K562 (cell line): ENCODE data around the gene APOL4. TPM values are rescaled to one million over a fixed set of nuclear protein-coding genes. Genes with fewer than 3 reads are reported as not detected.

Experiments
- ATAC-seq: fragments of 200-7000 bp; cut with Tn5 transposase; 3 replicates; pipeline ENCODE4 v1.9.1; 2020; ENCODE audit warnings: moderate library complexity
- BruUV-seq: library from RNA; stranded (reverse); fragments of 400-500 nt; replicated peaks from 2 replicates; lab custom pipeline; 2021; lab: Mats Ljungman, UMichigan
- CTCF ChIA-PET: fragments of 300-600 bp; formaldehyde crosslinking; extraction: SDS; loops from one replicate; lab custom pipeline; 2021; ENCODE audit warnings: low intra/inter-chr PET ratio; lab: Yijun Ruan, JAX
- POLR2A ChIA-PET: fragments of 300-600, 350-650 bp; sonication (Branson Sonifier 250); formaldehyde crosslinking; extraction: SDS; loops from one replicate; lab custom pipeline; 2021; ENCODE audit warnings: antibody characterized with exemption, inconsistent platforms; lab: Yijun Ruan, JAX
- DNase-seq, 4 experiments: peaks; one replicate each; pipeline versions ENCODE4 v3.0.0 to v3.0.0-alpha.2; 2011 to 2018; ENCODE audit warnings: low spot score in 3 of 4, mixed read lengths in 3 of 4; ENCODE audit errors: extremely low read depth in 1 of 4
- FAIRE-seq: peaks from 2 replicates; lab custom pipeline; 2011; peaks lifted over from hg19 to GRCh38; lab: Jason Lieb, UNC
- H2AFZ ChIP-seq: 2 replicates; pipeline ENCODE4 v1.6.0; 2011; ENCODE audit warnings: low read depth, low read length, control low read depth, inconsistent platforms
- H3K27ac ChIP-seq: fragments of 200-600 bp; 3 replicates; pipeline ENCODE4 v1.8.0; 2011; ENCODE audit warnings: low read depth, mild to moderate bottlenecking, control low read depth, inconsistent platforms, low read length, moderate library complexity, mixed read lengths; ENCODE audit errors: extremely low read depth
- H3K27me3 ChIP-seq, 2 experiments: fragments of 300-600 bp in 1 of 2; 2 replicates in 1 of 2; 3 replicates in 1 of 2; pipeline versions ENCODE4 v1.6.0 to v1.8.0; 2011; ENCODE audit warnings: inconsistent platforms in 2 of 2, low read length in 2 of 2, mild to moderate bottlenecking in 1 of 2, mixed read lengths in 1 of 2, moderate library complexity in 1 of 2; ENCODE audit not compliant: control insufficient read depth in 2 of 2, insufficient read depth in 2 of 2
- H3K36me3 ChIP-seq: fragments of 300-600 bp; 3 replicates; pipeline ENCODE4 v1.8.0; 2011; ENCODE audit warnings: mild to moderate bottlenecking, low read length, inconsistent platforms; ENCODE audit not compliant: control insufficient read depth, insufficient read depth
- H3K4me1 ChIP-seq, 2 experiments: fragments of 200-600 bp in 1 of 2; replicated peaks in 1 of 2; 2 replicates in 1 of 2; 3 replicates in 1 of 2; pipeline versions ENCODE4 v1.5.1 to v1.8.0; 2011; ENCODE audit warnings: inconsistent platforms in 2 of 2, low read length in 2 of 2, mild to moderate bottlenecking in 1 of 2, mixed read lengths in 1 of 2, moderate library complexity in 1 of 2; ENCODE audit not compliant: control insufficient read depth in 2 of 2, insufficient read depth in 2 of 2
- H3K4me2 ChIP-seq: 2 replicates; pipeline ENCODE4 v1.6.1; 2011; ENCODE audit warnings: low read length, control low read depth, inconsistent platforms, mixed read lengths; ENCODE audit not compliant: insufficient read depth
- H3K4me3 ChIP-seq: fragments of 200-600 bp; sonication (generic), shearing (Covaris generic); 2 replicates; pipeline ENCODE4 v1.5.1; 2016; ENCODE audit warnings: control low read depth, inconsistent platforms
- H3K79me2 ChIP-seq: fragments of 200-600 bp; 3 replicates; pipeline ENCODE4 v1.8.0; 2011; ENCODE audit warnings: low read length, inconsistent platforms; ENCODE audit not compliant: control insufficient read depth, insufficient read depth
- H3K9ac ChIP-seq, 2 experiments: 2 replicates each; pipeline versions ENCODE4 v1.6.0 to v1.6.1; 2011; ENCODE audit warnings: low read depth in 2 of 2, low read length in 2 of 2, control low read depth in 1 of 2, inconsistent platforms in 1 of 2, mild to moderate bottlenecking in 1 of 2, mixed read lengths in 1 of 2; ENCODE audit not compliant: insufficient read depth in 1 of 2
- H3K9me1 ChIP-seq: one replicate; pipeline ENCODE4 v1.6.0; 2011; ENCODE audit warnings: inconsistent platforms, mild to moderate bottlenecking, low read length, moderate library complexity; ENCODE audit not compliant: control insufficient read depth, insufficient read depth
- H3K9me3 ChIP-seq: replicated peaks from 2 replicates; pipeline ENCODE4 v1.5.1; 2011; ENCODE audit warnings: low read depth, low read length, inconsistent platforms; ENCODE audit not compliant: control insufficient read depth, insufficient read depth
- H4K20me1 ChIP-seq: replicated peaks from 2 replicates; pipeline ENCODE4 v1.6.1; 2011; ENCODE audit warnings: low read length, inconsistent platforms, mixed read lengths; ENCODE audit not compliant: control insufficient read depth, insufficient read depth
- CBFA2T3 ChIP-seq: fragments of 450-650 bp; IDR thresholded peaks from 2 replicates; pipeline ENCODE4 v1.6.1; 2017
- FIP1L1 ChIP-seq: fragments of 200-400 bp; formaldehyde crosslinking; IDR thresholded peaks from 2 replicates; pipeline ENCODE4 v1.6.1; 2018; ENCODE audit warnings: mild to moderate bottlenecking, low read depth, low read length; ENCODE audit not compliant: poor library complexity, severe bottlenecking
- HNRNPH1 ChIP-seq: fragments of 200-400 bp; formaldehyde crosslinking; optimal IDR thresholded peaks from 2 replicates; pipeline ENCODE3; 2017; ENCODE audit warnings: low read depth, mild to moderate bottlenecking, low read length, moderate library complexity
- RAD21 ChIP-seq, 2 experiments: fragments of 250-450 bp in 1 of 2; fragments of 450-650 bp in 1 of 2; sonication (Bioruptor Pico) in 1 of 2; formaldehyde crosslinking in 1 of 2; IDR thresholded peaks in 1 of 2; conservative IDR thresholded peaks in 1 of 2; 2 replicates each; pipeline versions ENCODE4 v1.4.0 to v1.8.0; 2020 to 2022; ENCODE audit warnings: mild to moderate bottlenecking in 2 of 2, moderate library complexity in 1 of 2
- SMC3 ChIP-seq: conservative IDR thresholded peaks from 2 replicates; pipeline ENCODE4 v1.6.1; 2011; ENCODE audit warnings: low read depth, low read length, improper control_type of control experiment; ENCODE audit not compliant: insufficient read depth
- SOX6 ChIP-seq: fragments of 450-650 bp; IDR thresholded peaks from 2 replicates; pipeline ENCODE4 v1.6.1; 2014; ENCODE audit warnings: mild to moderate bottlenecking
- THRAP3 ChIP-seq: fragments of 450-650 bp; IDR thresholded peaks from 2 replicates; pipeline ENCODE4 v1.6.1; 2016; ENCODE audit warnings: mild to moderate bottlenecking, inconsistent platforms, borderline replicate concordance
- ZNF780A ChIP-seq: fragments of 250-450 bp; sonication (Bioruptor Pico); IDR thresholded peaks from 2 replicates; pipeline ENCODE4 v1.5.0; 2021; ENCODE audit warnings: mild to moderate bottlenecking
- WGBS: fragments of 100-300 bp; shearing (Covaris generic); methylation state at CpG from one replicate; pipeline ENCODE4 v1.1.6; 2016; ENCODE audit warnings: low coverage, mixed read lengths; ENCODE audit not compliant: insufficient coverage; ENCODE audit errors: missing lambda C conversion rate; 5-methylcytosine and 5-hydroxymethylcytosine counted together
- in situ Hi-C: fragments of 300-500 bp; cut with MboI; formaldehyde crosslinking; loops from 4 replicates; pipeline ENCODE4 v1.15.0; 2018; ENCODE audit warnings: inconsistent platforms, mixed read lengths
- intact Hi-C: fragments of 100-400 bp; cut with micrococcal nuclease; formaldehyde crosslinking; loops from 2 replicates; pipeline ENCODE4 v1.14.2; 2022
- polyA plus RNA-seq, 8 experiments: library from polyadenylated mRNA; depleted of rRNA in 4 of 8; stranded (reverse) in 5 of 8; unstranded in 3 of 8; fragments of >200 nt; fragmentation: Nextera tagmentation in 2 of 8; fragmentation: Illumina TruSeq in 1 of 8; extraction: Ambion mirVana in 2 of 8; extraction: Trizol in 1 of 8; gene quantifications; 2 replicates each; pipeline versions ENCODE4 v1.2.1 to v1.2.3, GENCODE V29; 2011 to 2014; ENCODE audit warnings: inconsistent platforms in 1 of 8, missing spikeins in 1 of 8
- total RNA-seq, 7 experiments: library from RNA; depleted of rRNA in 6 of 7; stranded (reverse); fragments of >200 nt in 6 of 7; fragmentation: Illumina TruSeq in 2 of 7; extraction: Trizol in 2 of 7; gene quantifications; 2 replicates each; pipeline versions ENCODE4 v1.2.1 to v1.2.3, GENCODE V29; 2011 to 2021; ENCODE audit warnings: low replicate concordance in 1 of 7
- TF ChIP-seq, protein P1 (sequence below): sonication (generic); formaldehyde crosslinking; IDR thresholded peaks from 2 replicates; pipeline ENCODE4 v1.8.0; 2022; ENCODE audit warnings: mild to moderate bottlenecking, missing genetic modification reagents
- TF ChIP-seq, protein P2 (sequence below): fragments of 450-650 bp; IDR thresholded peaks from 2 replicates; pipeline ENCODE4 v1.6.1; 2016; ENCODE audit warnings: low read depth

Gene APOL4
- total and polyA plus RNA-seq, 9 of the 15 experiments (the other 6 are each of a cell fraction or from before 2014, with no cell fraction given), result 6.5 to 15.0 (median 9.8) TPM

DNA sequence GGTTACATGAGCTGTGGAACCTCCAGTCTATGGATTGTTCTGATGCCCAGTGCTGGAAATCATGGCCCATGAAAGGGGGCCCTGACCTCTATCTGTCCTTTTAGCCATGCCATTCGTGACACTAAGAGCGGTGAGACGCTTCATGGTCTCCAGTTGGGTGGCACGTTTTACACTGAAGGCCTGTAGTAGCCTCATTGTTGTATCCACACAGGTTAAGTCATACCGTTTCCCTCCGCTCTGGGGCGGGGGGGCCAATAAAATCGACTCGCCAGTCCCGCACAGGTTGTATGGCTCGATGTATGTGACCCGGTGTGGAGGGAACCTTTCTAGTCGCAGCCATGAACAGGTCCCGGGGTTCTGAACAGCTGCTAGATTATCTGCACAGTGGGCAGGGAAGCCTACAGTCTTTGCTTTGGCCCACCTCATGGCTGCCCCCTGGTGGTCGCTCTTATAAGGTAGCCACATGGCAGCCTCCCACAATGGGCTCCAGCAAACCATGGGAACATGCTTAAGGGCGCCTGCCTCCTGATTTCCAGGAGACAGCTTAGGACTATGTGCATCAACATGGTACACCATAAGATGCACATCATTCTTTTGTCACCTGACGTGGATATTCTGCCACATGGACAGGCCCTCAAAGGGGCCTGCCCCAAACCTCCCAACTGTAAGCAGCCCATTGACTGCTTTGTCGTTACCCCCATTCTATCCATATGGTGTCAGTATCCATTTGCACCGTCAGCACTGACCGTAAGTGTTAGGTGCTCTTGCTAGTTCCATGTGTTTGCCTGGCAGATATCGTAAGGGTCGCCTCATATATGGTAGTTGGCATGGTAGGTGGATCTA lies 21.4 kb downstream of the APOL4 start:
- no peaks in the 10 kb centered on the region for H4K20me1 ChIP-seq
- no peaks in the 10 kb centered on the region for H3K9me3 ChIP-seq
- no peaks in the 10 kb centered on the region for H3K27me3 ChIP-seq
- no TSS peak for BruUV-seq
- in situ Hi-C loops (loop anchor here (5.0 kb wide), 1 partner anchor 38 kb away; no protein-coding TSS in a partner anchor), intact Hi-C loops (loop anchor here (1.0 to 5.0 kb wide), 2 partner anchors 35 to 42 kb away; no protein-coding TSS in a partner anchor)
- ChIA-PET CTCF (interaction anchor here (0.5 to 0.6 kb wide), 2 partner anchors 41 to 504 kb away, joined by 3 read pairs; no protein-coding TSS in a partner anchor), POLR2A (interaction anchor here (0.6 to 0.8 kb wide), 2 partner anchors 8 to 11 kb away, joined by 3 read pairs; no protein-coding TSS in a partner anchor)
- 29% methylated on average over 22 of the region's 22 CpGs for WGBS
- no peaks in the 10 kb centered on the region for H3K79me2 ChIP-seq
- H3K27ac ChIP-seq, result no peak overlapping the region
- H3K9me1 ChIP-seq, result no peaks in the 10 kb centered on the region
- FAIRE-seq (peak; percentile 89), DNase-seq (peak; percentile 70 to 79 (median 74)), ATAC-seq (peak; percentile 98)
- peaks cover 0 to 6% of the 10 kb centered on the region in 2 experiments; a peak in 2 of 5 replicates for H3K4me1 ChIP-seq
- H3K36me3 ChIP-seq, result no peaks in the 10 kb centered on the region
- H3K9ac ChIP-seq, result no peak overlapping the region
- H2AFZ ChIP-seq, result peak overlapping the region; percentile 78
- H3K4me2 ChIP-seq, result no peak overlapping the region
- no peak overlapping the region for H3K4me3 ChIP-seq
- TF ChIP-seq RAD21 (CRISPR knock-in tag; conservative IDR thresholded peaks at IDR 0.05 in 1 of 2, IDR thresholded peaks at IDR 0.05 in 1 of 2), result peak; percentile 62 to 80
- TF ChIP-seq, protein P1, sequence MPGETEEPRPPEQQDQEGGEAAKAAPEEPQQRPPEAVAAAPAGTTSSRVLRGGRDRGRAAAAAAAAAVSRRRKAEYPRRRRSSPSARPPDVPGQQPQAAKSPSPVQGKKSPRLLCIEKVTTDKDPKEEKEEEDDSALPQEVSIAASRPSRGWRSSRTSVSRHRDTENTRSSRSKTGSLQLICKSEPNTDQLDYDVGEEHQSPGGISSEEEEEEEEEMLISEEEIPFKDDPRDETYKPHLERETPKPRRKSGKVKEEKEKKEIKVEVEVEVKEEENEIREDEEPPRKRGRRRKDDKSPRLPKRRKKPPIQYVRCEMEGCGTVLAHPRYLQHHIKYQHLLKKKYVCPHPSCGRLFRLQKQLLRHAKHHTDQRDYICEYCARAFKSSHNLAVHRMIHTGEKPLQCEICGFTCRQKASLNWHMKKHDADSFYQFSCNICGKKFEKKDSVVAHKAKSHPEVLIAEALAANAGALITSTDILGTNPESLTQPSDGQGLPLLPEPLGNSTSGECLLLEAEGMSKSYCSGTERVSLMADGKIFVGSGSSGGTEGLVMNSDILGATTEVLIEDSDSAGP (CRISPR knock-in tag), result no peak
- peak; percentile 63 for TF ChIP-seq SMC3
- no peak for TF ChIP-seq CBFA2T3
- TF ChIP-seq, protein P2, sequence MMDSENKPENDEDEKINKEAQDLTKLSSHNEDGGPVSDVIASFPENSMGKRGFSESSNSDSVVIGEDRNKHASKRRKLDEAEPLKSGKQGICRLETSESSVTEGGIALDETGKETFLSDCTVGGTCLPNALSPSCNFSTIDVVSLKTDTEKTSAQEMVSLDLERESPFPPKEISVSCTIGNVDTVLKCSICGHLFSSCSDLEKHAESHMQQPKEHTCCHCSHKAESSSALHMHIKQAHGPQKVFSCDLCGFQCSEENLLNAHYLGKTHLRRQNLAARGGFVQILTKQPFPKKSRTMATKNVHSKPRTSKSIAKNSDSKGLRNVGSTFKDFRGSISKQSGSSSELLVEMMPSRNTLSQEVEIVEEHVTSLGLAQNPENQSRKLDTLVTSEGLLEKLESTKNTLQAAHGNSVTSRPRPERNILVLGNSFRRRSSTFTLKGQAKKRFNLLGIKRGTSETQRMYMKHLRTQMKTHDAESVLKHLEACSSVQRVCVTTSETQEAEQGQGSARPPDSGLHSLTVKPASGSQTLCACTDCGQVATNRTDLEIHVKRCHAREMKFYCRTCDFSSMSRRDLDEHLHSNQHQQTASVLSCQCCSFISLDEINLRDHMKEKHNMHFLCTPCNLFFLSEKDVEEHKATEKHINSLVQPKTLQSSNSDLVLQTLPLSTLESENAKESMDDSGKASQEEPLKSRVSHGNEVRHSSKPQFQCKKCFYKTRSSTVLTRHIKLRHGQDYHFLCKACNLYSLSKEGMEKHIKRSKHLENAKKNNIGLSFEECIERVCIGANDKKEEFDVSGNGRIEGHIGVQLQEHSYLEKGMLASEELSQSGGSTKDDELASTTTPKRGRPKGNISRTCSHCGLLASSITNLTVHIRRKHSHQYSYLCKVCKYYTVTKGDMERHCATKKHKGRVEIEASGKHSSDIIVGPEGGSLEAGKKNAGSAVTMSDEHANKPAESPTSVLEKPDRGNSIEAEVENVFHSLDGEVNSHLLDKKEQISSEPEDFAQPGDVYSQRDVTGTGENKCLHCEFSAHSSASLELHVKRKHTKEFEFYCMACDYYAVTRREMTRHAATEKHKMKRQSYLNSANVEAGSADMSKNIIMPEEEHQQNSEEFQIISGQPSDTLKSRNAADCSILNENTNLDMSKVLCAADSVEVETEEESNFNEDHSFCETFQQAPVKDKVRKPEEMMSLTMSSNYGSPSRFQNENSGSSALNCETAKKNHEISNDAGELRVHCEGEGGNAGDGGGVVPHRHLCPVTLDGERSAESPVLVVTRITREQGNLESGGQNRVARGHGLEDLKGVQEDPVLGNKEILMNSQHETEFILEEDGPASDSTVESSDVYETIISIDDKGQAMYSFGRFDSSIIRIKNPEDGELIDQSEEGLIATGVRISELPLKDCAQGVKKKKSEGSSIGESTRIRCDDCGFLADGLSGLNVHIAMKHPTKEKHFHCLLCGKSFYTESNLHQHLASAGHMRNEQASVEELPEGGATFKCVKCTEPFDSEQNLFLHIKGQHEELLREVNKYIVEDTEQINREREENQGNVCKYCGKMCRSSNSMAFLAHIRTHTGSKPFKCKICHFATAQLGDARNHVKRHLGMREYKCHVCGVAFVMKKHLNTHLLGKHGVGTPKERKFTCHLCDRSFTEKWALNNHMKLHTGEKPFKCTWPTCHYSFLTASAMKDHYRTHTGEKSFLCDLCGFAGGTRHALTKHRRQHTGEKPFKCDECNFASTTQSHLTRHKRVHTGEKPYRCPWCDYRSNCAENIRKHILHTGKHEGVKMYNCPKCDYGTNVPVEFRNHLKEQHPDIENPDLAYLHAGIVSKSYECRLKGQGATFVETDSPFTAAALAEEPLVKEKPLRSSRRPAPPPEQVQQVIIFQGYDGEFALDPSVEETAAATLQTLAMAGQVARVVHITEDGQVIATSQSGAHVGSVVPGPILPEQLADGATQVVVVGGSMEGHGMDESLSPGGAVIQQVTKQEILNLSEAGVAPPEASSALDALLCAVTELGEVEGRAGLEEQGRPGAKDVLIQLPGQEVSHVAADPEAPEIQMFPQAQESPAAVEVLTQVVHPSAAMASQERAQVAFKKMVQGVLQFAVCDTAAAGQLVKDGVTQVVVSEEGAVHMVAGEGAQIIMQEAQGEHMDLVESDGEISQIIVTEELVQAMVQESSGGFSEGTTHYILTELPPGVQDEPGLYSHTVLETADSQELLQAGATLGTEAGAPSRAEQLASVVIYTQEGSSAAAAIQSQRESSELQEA, result no peak
- TF ChIP-seq ZNF780A, result no peak
- no peak for TF ChIP-seq THRAP3
- no peak for TF ChIP-seq HNRNPH1
- no peak for TF ChIP-seq FIP1L1
- TF ChIP-seq SOX6, result no peak
